H9 (cell line): ENCODE measurements around the gene ZNG1B. TPM values are rescaled to one million over a fixed set of nuclear protein-coding genes. Genes with fewer than 3 reads are reported as not detected.
"Not testable (repeated sequence)": the region's sequence is repeated elsewhere in the genome, so short reads cannot be mapped to it uniquely, and the experiment has no call there.

Source experiments
- DNase-seq: peaks from one replicate; pipeline ENCODE4 v3.0.0-alpha.2; 2017
- H2AFZ ChIP-seq: one replicate; pipeline ENCODE4 v1.6.1; 2013; ENCODE audit warnings: mild to moderate bottlenecking, low read length, control low read depth, moderate library complexity
- H2AK5ac ChIP-seq: 2 replicates; pipeline ENCODE4 v1.6.1; 2013; ENCODE audit warnings: low read length, control low read depth, mixed read lengths; ENCODE audit not compliant: insufficient read length
- H2BK120ac ChIP-seq: one replicate; pipeline ENCODE4 v1.6.1; 2013; ENCODE audit warnings: low read depth, mild to moderate bottlenecking, low read length, control low read depth, inconsistent platforms; ENCODE audit not compliant: poor library complexity, severe bottlenecking
- H2BK12ac ChIP-seq: 2 replicates; pipeline ENCODE4 v1.6.1; 2013; ENCODE audit warnings: low read length, control low read depth, mixed read lengths, low read depth; ENCODE audit not compliant: insufficient read length
- H2BK15ac ChIP-seq: 2 replicates; pipeline ENCODE4 v1.6.1; 2013; ENCODE audit warnings: low read depth, low read length, control low read depth
- H2BK20ac ChIP-seq: one replicate; pipeline ENCODE4 v1.6.1; 2013; ENCODE audit warnings: low read depth, mild to moderate bottlenecking, low read length, control low read depth, inconsistent platforms; ENCODE audit not compliant: poor library complexity, severe bottlenecking
- H2BK5ac ChIP-seq: 2 replicates; pipeline ENCODE4 v1.6.1; 2013; ENCODE audit warnings: low read length, control low read depth, mixed read lengths; ENCODE audit not compliant: insufficient read length
- H3K14ac ChIP-seq: 2 replicates; pipeline ENCODE4 v1.6.1; 2013; ENCODE audit warnings: low read length, control low read depth; ENCODE audit not compliant: insufficient read depth
- H3K18ac ChIP-seq: 2 replicates; pipeline ENCODE4 v1.6.1; 2013; ENCODE audit warnings: low read depth, mild to moderate bottlenecking, mixed read lengths, low read length, control low read depth; ENCODE audit not compliant: insufficient read length
- H3K23ac ChIP-seq: 2 replicates; pipeline ENCODE4 v1.6.1; 2013; ENCODE audit warnings: low read length, control low read depth, mixed read lengths, low read depth; ENCODE audit not compliant: insufficient read length
- H3K23me2 ChIP-seq: 2 replicates; pipeline ENCODE4 v1.6.1; 2013; ENCODE audit warnings: low read depth, mild to moderate bottlenecking, mixed read lengths, low read length, control low read depth; ENCODE audit not compliant: insufficient read length, poor library complexity, severe bottlenecking
- H3K27ac ChIP-seq: 2 replicates; pipeline ENCODE4 v1.5.1; 2013; ENCODE audit warnings: low read length, control low read depth, mixed read lengths, low read depth; ENCODE audit not compliant: insufficient read length
- H3K27me3 ChIP-seq: 2 replicates; pipeline ENCODE4 v1.6.1; 2013; ENCODE audit warnings: low read length, control low read depth, inconsistent platforms; ENCODE audit not compliant: insufficient read depth
- H3K4ac ChIP-seq: 2 replicates; pipeline ENCODE4 v1.6.1; 2013; ENCODE audit warnings: low read depth, mild to moderate bottlenecking, control low read depth, inconsistent platforms, low read length, moderate library complexity
- H3K4me1 ChIP-seq: 2 replicates; pipeline ENCODE4 v1.6.1; 2013; ENCODE audit warnings: low read length, control low read depth, inconsistent platforms; ENCODE audit not compliant: insufficient read depth
- H3K4me2 ChIP-seq: 2 replicates; pipeline ENCODE4 v1.6.1; 2013; ENCODE audit warnings: low read length, control low read depth, mixed read lengths; ENCODE audit not compliant: insufficient read length, insufficient read depth
- H3K56ac ChIP-seq: 2 replicates; pipeline ENCODE4 v1.6.1; 2013; ENCODE audit warnings: low read depth, mild to moderate bottlenecking, mixed read lengths, low read length, control low read depth; ENCODE audit not compliant: insufficient read length
- H3K79me1 ChIP-seq: 2 replicates; pipeline ENCODE4 v1.6.1; 2013; ENCODE audit warnings: low read depth, mild to moderate bottlenecking, moderate library complexity, low read length, control low read depth, inconsistent platforms; ENCODE audit not compliant: insufficient read depth, poor library complexity, severe bottlenecking
- H3K79me2 ChIP-seq: 2 replicates; pipeline ENCODE4 v1.6.1; 2013; ENCODE audit warnings: low read length, control low read depth, inconsistent platforms; ENCODE audit not compliant: insufficient read depth
- H3K9ac ChIP-seq: 2 replicates; pipeline ENCODE4 v1.6.1; 2013; ENCODE audit warnings: low read length, control low read depth, mixed read lengths; ENCODE audit not compliant: insufficient read length; ENCODE audit errors: extremely low read depth
- H3K9me3 ChIP-seq: one replicate; pipeline ENCODE4 v1.6.1; 2013; ENCODE audit warnings: low read depth, low read length, inconsistent platforms; ENCODE audit not compliant: control insufficient read depth
- H3T11ph ChIP-seq: one replicate; pipeline ENCODE4 v1.6.1; 2013; ENCODE audit warnings: mild to moderate bottlenecking, low read length, control low read depth, inconsistent platforms
- H4K20me1 ChIP-seq: one replicate; pipeline ENCODE4 v1.6.1; 2013; ENCODE audit not compliant: control insufficient read depth, insufficient read length, insufficient read depth
- H4K5ac ChIP-seq: 2 replicates; pipeline ENCODE4 v1.6.1; 2013; ENCODE audit warnings: low read depth, mild to moderate bottlenecking, mixed read lengths, low read length, control low read depth; ENCODE audit not compliant: insufficient read length
- H4K8ac ChIP-seq: replicated peaks from 2 replicates; pipeline ENCODE4 v1.6.1; 2013; ENCODE audit warnings: low read length, control low read depth, mixed read lengths, low read depth; ENCODE audit not compliant: insufficient read length
- H4K91ac ChIP-seq: 2 replicates; pipeline ENCODE4 v1.6.1; 2013; ENCODE audit warnings: low read depth, mild to moderate bottlenecking, moderate library complexity, mixed read lengths, low read length, control low read depth; ENCODE audit not compliant: insufficient read length
- H3K27ac Mint-ChIP-seq, 3 experiments: 2 replicates in 2 of 3; 3 replicates in 1 of 3; pipeline ENCODE4 v1.8.0; 2020 to 2021; ENCODE audit warnings: mixed read lengths in 3 of 3, mild to moderate bottlenecking in 1 of 3, moderate library complexity in 1 of 3
- H3K27me3 Mint-ChIP-seq: 2 replicates; pipeline ENCODE4 v1.8.0; 2021; ENCODE audit warnings: low read depth, mild to moderate bottlenecking, moderate library complexity, mixed read lengths
- H3K36me3 Mint-ChIP-seq, 3 experiments: 2 replicates in 2 of 3; 3 replicates in 1 of 3; pipeline ENCODE4 v1.8.0; 2020 to 2021; ENCODE audit warnings: low read depth in 3 of 3, mixed read lengths in 3 of 3; ENCODE audit not compliant: insufficient read depth in 1 of 3
- H3K4me1 Mint-ChIP-seq, 2 experiments: 2 replicates each; pipeline ENCODE4 v1.8.0; 2020; ENCODE audit warnings: mixed read lengths in 2 of 2
- H3K4me3 Mint-ChIP-seq, 2 experiments: 2 replicates in 1 of 2; 3 replicates in 1 of 2; pipeline ENCODE4 v1.8.0; 2020 to 2021; ENCODE audit warnings: mild to moderate bottlenecking in 2 of 2, mixed read lengths in 2 of 2, moderate library complexity in 1 of 2
- H3K9me3 Mint-ChIP-seq, 2 experiments: 2 replicates in 1 of 2; 3 replicates in 1 of 2; pipeline ENCODE4 v1.8.0; 2020; ENCODE audit warnings: mild to moderate bottlenecking in 2 of 2, mixed read lengths in 2 of 2, moderate library complexity in 1 of 2
- WGBS: extraction: QIAGEN DNeasy Blood & Tissue Kit; methylation state at CpG from one replicate; pipeline ENCODE4 v1.1.7; 2013; ENCODE audit warnings: missing lambda C conversion rate, low lambda C conversion rate, mixed read lengths; ENCODE audit not compliant: insufficient read length; ENCODE audit errors: extremely low coverage; 5-methylcytosine and 5-hydroxymethylcytosine counted together
- total RNA-seq: library from RNA; stranded (reverse); gene quantifications from 2 replicates; pipeline ENCODE4 v1.2.1, GENCODE V29; 2021

The ZNG1B gene
- total RNA-seq, 1 experiment from 2014 or later = 41.7 TPM

DNA sequence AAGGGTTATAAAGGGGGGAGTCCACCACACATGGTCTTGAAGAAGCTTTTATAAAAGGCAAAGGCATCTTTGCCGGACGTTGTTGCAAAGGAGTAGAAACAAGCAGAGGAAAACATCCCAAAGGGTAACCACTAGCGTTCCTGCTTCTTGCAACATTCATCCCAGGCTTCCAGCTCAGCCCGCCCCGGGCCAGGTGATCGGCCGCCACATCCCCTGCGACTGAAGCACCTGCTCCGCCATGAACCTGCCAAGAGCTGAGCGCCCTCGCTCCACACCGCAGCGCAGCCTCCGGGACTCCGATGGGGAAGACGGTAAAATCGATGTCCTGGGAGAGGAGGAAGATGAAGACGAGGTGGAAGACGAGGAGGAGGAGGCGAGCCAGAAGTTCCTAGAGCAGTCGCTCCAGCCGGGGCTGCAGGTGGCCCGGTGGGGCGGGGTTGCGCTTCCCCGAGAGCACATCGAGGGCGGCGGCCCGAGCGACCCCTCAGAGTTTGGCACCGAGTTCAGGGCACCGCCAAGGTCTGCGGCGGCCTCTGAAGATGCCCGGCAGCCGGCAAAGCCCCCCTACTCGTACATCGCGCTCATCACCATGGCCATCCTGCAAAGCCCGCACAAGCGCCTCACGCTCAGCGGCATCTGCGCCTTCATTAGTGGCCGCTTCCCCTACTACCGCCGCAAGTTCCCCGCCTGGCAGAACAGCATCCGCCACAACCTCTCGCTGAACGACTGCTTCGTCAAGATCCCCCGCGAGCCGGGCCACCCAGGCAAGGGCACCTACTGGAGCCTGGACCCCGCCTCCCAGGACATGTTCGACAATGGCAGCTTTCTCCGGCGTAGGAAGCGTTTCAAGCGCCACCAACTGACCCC lies 61.8 kb downstream of the ZNG1B start:
- H4K91ac ChIP-seq, H3K36me3 Mint-ChIP-seq, H3K79me2 ChIP-seq, H3K4me1 ChIP-seq, H3K27ac Mint-ChIP-seq, H3K4me2 ChIP-seq, H3K56ac ChIP-seq, H3K79me1 ChIP-seq, H3T11ph ChIP-seq, H3K23me2 ChIP-seq, H3K9me3 Mint-ChIP-seq, H4K5ac ChIP-seq, H2AFZ ChIP-seq, H3K4ac ChIP-seq, H2AK5ac ChIP-seq, H2BK120ac ChIP-seq, H2BK15ac ChIP-seq, H3K23ac ChIP-seq, DNase-seq, H3K18ac ChIP-seq, H3K14ac ChIP-seq, H3K9ac ChIP-seq, H3K9me3 ChIP-seq, H2BK12ac ChIP-seq, H2BK5ac ChIP-seq, H3K27ac ChIP-seq, H4K20me1 ChIP-seq, H4K8ac ChIP-seq, H2BK20ac ChIP-seq: not testable (repeated sequence)
- peaks cover 72% of the 10 kb centered on the region for H3K27me3 Mint-ChIP-seq
- H3K27me3 ChIP-seq = peaks cover 18% of the 10 kb centered on the region; the same call in 1 of the 2 replicates
- peaks cover 0 to 11% of the 10 kb centered on the region in 2 experiments; a peak in 2 of 4 replicates for H3K4me1 Mint-ChIP-seq
- WGBS = no CpG with 5 or more reads among the region's 62 CpGs
- H3K4me3 Mint-ChIP-seq = peak overlapping the region; percentile 48 to 65; a peak in 4 of 5 replicates

DNA sequence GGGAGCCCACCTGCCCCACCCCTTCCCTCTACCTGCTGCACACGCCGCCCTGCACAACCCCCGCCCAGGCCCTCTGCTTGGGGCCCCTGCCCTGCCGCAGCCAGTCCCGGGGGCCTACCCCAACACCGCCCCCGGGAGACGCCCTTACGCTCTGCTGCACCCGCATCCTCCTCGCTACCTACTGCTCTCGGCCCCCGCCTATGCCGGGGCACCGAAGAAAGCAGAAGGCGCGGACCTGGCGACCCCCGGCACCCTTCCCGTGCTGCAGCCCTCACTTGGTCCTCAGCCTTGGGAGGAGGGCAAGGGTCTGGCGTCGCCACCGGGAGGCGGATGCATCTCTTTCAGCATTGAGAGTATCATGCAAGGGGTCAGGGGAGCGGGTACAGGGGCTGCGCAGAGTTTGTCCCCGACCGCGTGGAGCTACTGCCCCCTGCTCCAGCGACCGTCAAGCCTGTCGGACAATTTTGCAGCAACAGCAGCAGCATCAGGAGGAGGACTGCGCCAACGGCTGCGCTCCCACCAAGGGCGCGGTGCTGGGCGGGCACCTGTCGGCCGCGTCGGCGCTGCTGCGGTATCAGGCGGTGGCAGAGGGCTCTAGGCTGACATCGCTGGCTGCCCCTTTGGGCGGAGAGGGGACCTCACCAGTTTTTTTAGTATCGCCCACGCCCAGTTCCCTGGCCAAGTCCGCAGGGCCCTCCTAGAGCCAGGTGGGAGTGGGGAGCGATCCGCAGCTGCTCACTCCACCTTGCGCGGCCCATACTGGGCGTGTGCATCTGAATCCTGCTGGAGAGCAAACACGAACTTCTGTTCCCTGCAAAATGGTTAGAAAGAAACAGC lies 62.6 kb downstream of the ZNG1B start:
- H3K27ac ChIP-seq, H4K8ac ChIP-seq, H3K23me2 ChIP-seq, H2AFZ ChIP-seq, H3K56ac ChIP-seq, H4K20me1 ChIP-seq, H3K4ac ChIP-seq, H3K36me3 Mint-ChIP-seq, H3K23ac ChIP-seq, H2AK5ac ChIP-seq, H2BK20ac ChIP-seq, H2BK5ac ChIP-seq, H3K14ac ChIP-seq, H3K4me1 ChIP-seq, H3K4me2 ChIP-seq, DNase-seq, H3K18ac ChIP-seq, H3K9ac ChIP-seq, H4K5ac ChIP-seq, H3K79me2 ChIP-seq, H2BK12ac ChIP-seq, H3K27ac Mint-ChIP-seq, H3K9me3 ChIP-seq, H2BK15ac ChIP-seq, H2BK120ac ChIP-seq, H3K79me1 ChIP-seq, H4K91ac ChIP-seq, H3K9me3 Mint-ChIP-seq, H3T11ph ChIP-seq: not testable (repeated sequence)
- Mint-ChIP-seq H3K27me3 (peaks cover 78% of the 10 kb centered on the region), H3K4me3 (peak overlapping the region; percentile 29 to 40; a peak in 2 of 5 replicates), H3K4me1 (peaks cover 0 to 11% of the 10 kb centered on the region in 2 experiments; a peak in 2 of 4 replicates)
- H3K27me3 ChIP-seq = peaks cover 19% of the 10 kb centered on the region; the same call in 1 of the 2 replicates
- no CpG with 5 or more reads among the region's 56 CpGs for WGBS
